ENCODE data around the gene SLC15A3. TPM values are rescaled to one million over a fixed set of nuclear protein-coding genes. Genes with fewer than 3 reads are reported as not detected.

Gene SLC15A3
- 8.0 TPM for total RNA-seq

DNA sequence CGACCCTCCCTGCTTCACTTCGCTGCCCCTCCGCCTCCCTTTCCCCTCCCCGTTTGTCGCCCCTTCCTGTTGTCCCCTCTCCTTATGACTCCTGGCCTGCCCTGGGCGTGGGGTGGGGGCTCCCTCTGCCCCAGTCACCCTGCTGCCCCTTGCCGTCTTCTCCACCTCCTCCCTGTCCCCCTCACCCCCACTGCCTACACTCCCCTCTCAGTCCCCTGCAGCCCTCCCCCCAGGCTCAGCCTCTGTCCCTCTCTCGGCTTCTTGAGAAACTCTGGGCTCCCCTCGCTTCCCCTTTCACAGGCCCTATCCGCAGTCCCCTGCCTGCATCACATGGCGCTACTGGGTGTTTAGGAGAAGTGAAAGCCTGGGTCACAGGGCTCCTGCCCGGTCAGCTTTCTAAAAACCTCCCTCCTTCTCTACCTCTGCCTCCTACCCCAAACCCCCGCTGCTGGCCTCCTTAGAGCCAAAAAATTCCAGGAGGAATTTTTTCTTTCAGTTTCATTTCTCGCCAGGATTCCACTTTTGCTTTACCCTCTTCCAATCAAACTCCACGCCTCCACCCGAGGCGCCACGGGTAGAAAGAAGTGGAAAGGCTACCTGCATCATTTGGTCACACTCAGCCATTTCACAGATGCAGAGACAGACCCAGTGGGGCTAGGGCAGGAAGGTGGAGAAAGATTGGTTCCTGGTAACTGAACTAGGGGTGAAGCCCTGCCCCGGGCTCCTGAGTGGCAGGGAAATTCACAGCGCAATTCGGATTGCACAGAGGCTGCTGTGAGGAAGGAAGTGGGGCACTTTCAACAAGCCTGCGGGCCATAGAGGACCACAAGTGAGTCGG is at the start of gene SLC15A3:
Gene SLC15A3, minus strand, starts transcription at position 273 of the 838 bp plus-strand sequence. CDS start 625 bp downstream, outside the sequence.
- peak; percentile 43 for DNase-seq

- DNase-seq = no peak
Observed at GRCh38 chr11:61000426-61000825, 48.5 kb upstream of the SLC15A3 start.

DNA sequence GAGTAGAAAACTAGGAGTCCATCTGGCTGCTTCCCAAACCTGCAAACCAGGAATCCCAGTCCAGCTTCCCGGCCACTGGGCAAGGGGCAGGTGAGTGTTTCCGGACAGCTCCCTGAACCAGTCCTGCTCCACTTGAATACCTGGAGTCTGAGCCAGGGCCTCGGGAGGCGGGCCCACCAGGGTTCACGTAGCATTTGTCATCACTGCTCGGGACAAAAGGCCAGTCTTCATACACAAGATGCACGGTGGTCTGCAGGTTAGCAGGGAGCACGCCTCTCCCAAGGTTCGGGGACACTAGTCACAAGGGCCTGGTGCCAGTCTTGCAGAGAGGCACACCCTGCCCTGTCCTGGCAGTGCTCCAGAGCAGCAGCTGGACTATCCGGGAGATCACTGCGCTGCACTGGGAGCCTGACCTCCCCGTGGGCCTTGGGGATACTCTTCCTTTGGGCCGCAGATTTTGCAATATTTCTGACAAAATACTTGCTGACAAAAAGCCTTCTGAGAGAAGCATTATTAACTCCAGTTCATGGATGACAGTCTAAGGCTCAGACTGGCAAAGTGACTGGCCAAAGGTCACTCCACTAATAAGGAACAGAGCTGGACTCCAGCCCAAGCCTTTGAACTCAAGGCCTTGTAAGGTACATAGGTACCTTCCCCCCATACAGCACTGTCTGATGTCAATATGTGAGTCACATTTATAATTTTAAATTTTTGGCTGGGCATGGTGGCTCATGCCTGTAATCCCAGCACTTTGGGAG is 44.6 kb upstream of the SLC15A3 start:
- peak; percentile 45 for DNase-seq

- DNase-seq = no peak
Observed at GRCh38 chr11:60995798-60996197, 43.8 kb upstream of the SLC15A3 start.

- DNase-seq = no peak
Observed at GRCh38 chr11:60994541-60995080, 42.6 kb upstream of the SLC15A3 start.

DNA sequence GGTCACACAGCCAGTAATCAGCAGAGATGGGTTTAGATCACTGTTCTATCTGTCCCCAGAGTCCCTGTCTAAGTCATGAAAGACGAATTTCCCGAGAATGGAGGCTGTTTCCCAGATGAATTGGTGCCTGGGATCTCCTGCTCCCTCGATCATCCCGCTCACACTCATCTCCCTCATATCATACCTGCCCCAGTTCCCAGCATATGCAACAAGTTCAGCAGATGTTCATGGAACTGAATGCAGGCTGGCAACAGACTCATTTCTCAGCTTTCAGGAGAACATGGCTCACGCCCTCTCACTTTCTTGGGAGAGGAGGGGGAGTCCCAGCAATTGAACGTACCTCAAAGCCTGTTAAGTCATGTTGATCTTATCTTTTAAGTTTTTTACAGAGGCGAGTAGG is 41.6 kb upstream of the SLC15A3 start:
- DNase-seq = no peak

- DNase-seq = peak; percentile 57
Observed at GRCh38 chr11:60992842-60993409, 41.0 kb upstream of the SLC15A3 start.

- no peak for DNase-seq
Observed at GRCh38 chr11:60991457-60991856, 39.5 kb upstream of the SLC15A3 start.

GRCh38 chr11:60989093-60989650 is 37.2 kb upstream of the SLC15A3 start:
- no peak for DNase-seq

GRCh38 chr11:60988658-60989057 is 36.7 kb upstream of the SLC15A3 start:
- DNase-seq = no peak

- no peak for DNase-seq
Observed at GRCh38 chr11:60987577-60988277, 35.8 kb upstream of the SLC15A3 start.

GRCh38 chr11:60985991-60986915 is 34.3 kb upstream of the SLC15A3 start:
- DNase-seq = no peak

- DNase-seq = no peak
Observed at GRCh38 chr11:60985501-60985900, 33.5 kb upstream of the SLC15A3 start.

- DNase-seq = no peak
Observed at GRCh38 chr11:60984636-60985035, 32.7 kb upstream of the SLC15A3 start.

- no peak for DNase-seq
Observed at GRCh38 chr11:60984149-60984548, 32.2 kb upstream of the SLC15A3 start.

- no peak for DNase-seq
Observed at GRCh38 chr11:60982184-60982583, 30.2 kb upstream of the SLC15A3 start.

- DNase-seq = no peak
Observed at GRCh38 chr11:60981515-60981914, 29.5 kb upstream of the SLC15A3 start.

DNA sequence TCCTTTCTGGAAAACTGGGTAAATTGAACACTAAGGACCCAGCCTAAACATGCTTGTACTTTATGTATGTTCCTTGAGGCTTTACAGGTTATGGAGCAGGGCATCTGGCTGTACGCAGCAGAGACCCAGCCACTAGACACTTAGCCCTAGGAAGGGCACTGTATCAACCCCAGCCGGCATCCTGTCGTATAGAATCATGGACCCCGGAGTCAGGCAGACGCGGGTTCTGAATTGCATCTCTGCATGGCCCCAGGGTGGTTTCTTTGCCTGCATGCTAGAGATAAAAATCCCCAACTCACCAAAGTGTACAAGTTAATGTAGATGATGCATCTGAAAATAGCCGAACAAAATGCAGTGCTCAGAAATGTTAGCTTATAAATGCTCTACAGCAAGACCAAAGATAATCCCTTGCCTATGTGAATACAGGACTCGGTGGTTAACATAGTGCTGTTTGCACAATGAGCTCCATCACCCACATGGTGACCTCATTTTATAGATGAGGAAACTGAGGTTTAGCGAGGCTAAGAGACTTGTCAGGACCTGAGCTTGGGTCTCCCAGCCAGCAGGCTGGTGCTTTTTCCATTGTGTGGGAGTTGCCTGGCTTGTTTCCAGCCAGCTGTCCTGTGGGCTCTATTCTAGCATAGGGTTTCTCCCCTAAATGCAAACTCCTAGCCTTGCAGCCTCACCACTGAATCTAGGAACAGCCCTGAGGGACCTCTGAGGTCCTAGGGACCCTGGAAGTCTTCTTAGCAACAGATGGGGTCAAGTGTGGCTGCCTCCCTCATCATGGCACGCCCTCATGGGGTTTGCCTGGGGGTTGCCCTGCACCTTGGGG is 26.8 kb upstream of the SLC15A3 start:
- peak; percentile 83 for DNase-seq

DNA sequence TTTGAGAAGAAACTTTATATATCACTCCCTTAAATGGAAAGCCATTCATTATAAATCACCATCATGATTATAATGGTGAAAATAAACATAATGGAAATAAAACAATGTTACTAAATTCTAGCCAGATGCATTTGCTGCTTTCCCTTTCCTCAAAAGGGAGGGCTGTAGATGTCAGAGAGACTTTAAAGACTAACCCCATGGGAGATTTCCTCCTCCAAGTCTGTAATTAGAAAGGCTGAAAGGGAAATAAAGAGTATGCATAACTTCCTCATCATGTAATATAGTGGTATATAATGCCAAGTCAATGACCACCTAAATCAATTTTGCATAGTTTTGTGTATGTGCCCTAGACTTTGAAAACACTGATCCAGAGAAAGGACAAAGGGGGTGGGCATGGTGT is 25.9 kb upstream of the SLC15A3 start:
- peak; percentile 45 for DNase-seq

DNA sequence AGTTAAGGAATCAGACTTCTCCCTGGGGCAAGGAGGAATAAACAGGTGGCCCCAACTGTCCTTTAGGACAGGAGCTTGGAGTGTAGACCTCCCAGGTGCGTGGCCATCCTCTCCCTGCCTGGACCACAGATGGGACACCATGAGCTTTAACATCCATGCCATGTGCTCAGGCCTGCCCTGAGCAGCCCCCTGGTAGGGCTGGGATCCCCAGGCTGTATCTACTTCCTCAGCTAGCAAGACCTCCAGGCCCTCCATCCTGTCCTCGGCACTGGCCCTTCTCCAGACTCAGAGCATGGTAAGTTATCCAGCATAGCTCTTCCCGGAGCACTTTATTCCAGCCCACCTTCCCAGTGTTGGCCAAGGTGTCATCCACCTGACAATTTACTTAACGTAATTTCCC is 25.2 kb upstream of the SLC15A3 start:
- no peak for DNase-seq

Data from tongue (tissue), 2 donors.